ENCODE measurements around the gene R3HDM4. TPM values are rescaled to one million over a fixed set of nuclear protein-coding genes. Genes with fewer than 3 reads are reported as not detected.

Gene R3HDM4
- total and polyA plus RNA-seq, 9 of the 15 experiments (the other 6 are each of a cell fraction or from before 2014, with no cell fraction given) = 3.2 to 154 (median 59.0) TPM

- H2AFZ ChIP-seq (ENCODE audit: low read depth, low read length) = no peak overlapping the region
- WGBS (ENCODE audit: insufficient coverage, low coverage, missing lambda C conversion rate) = 93% methylated on average over 21 of the region's 26 CpGs
- H3K4me3 ChIP-seq = no peak overlapping the region
- no peak overlapping the region for H3K4me2 ChIP-seq (ENCODE audit: insufficient read depth, low read length)
- peaks cover 11% of the 10 kb centered on the region for H4K20me1 ChIP-seq (replicated peaks; ENCODE audit: control insufficient read depth, insufficient read depth, low read length)
- no peaks in the 10 kb centered on the region for H3K27me3 ChIP-seq (ENCODE audit: control insufficient read depth in 2 of 2, insufficient read depth in 2 of 2, low read length in 2 of 2)
- peaks cover 49% of the 10 kb centered on the region; the same call in 2 of the 3 replicates for H3K36me3 ChIP-seq (ENCODE audit: control insufficient read depth, insufficient read depth, low read length)
- intact Hi-C loops (cut with micrococcal nuclease) (no loop called here), in situ Hi-C loops (cut with MboI) (no loop called here)
- peaks cover 5% of the 10 kb centered on the region for H3K9me1 ChIP-seq (ENCODE audit: control insufficient read depth, insufficient read depth, low read length)
- POLR2A ChIA-PET = interaction anchor here (0.9 to 2.4 kb wide), 2 partner anchors 10 to 16 kb away, joined by 3 to 21 read pairs; no protein-coding TSS in a partner anchor
- BruUV-seq (replicated peaks) = no TSS peak
- H3K4me1 ChIP-seq (replicated peaks in 1 of 2; ENCODE audit: control insufficient read depth in 2 of 2, insufficient read depth in 2 of 2, low read length in 2 of 2) = peaks cover 27 to 65% of the 10 kb centered on the region in 2 experiments
- peak overlapping the region in 1 of 2 experiments; percentile 67; a peak in 2 of 4 replicates for H3K9ac ChIP-seq (ENCODE audit: insufficient read depth in 1 of 2, low read depth in 2 of 2, low read length in 2 of 2)
- CTCF ChIA-PET (ENCODE audit: low intra/inter-chr PET ratio) = no interaction called here
- peaks cover 27% of the 10 kb centered on the region for H3K79me2 ChIP-seq (ENCODE audit: control insufficient read depth, insufficient read depth, low read length)
- FAIRE-seq (no peak), ATAC-seq (no peak), DNase-seq (ENCODE audit: extremely low read depth in 1 of 4, low spot score in 3 of 4) (no peak)
- no peaks in the 10 kb centered on the region for H3K9me3 ChIP-seq (replicated peaks; ENCODE audit: control insufficient read depth, insufficient read depth, low read depth, low read length)
- no peak overlapping the region for H3K27ac ChIP-seq (ENCODE audit: extremely low read depth, low read depth, low read length)
- TF ChIP-seq NR0B1 (IDR thresholded peaks at IDR 0.05; ENCODE audit: partially characterized antibody) = no peak
- TF ChIP-seq RBM22 (IDR thresholded peaks at IDR 0.05; ENCODE audit: low read depth, low read length, poor library complexity, severe bottlenecking) = peak; percentile 60
- peak; percentile 61 for TF ChIP-seq RBFOX2 (IDR thresholded peaks at IDR 0.05; ENCODE audit: low read depth, low read length)
- TF ChIP-seq RREB1 (CRISPR knock-in tag; IDR thresholded peaks at IDR 0.05) = no peak
- peak in 2 of 3 experiments; percentile 5 to 14; a peak in 2 of 6 replicates for TF ChIP-seq CTCF (IDR thresholded peaks at IDR 0.05 in 2 of 3, conservative IDR thresholded peaks at IDR 0.05 in 1 of 3; ENCODE audit: insufficient read depth in 2 of 3, low read depth in 1 of 3, low read length in 3 of 3)
- TF ChIP-seq ZBTB33 (CRISPR knock-in tag; IDR thresholded peaks at IDR 0.05) = peak; percentile 47
- peak; percentile 70 for TF ChIP-seq POLR2G (IDR thresholded peaks at IDR 0.05; ENCODE audit: low read depth, low read length)
- no peak for TF ChIP-seq RUNX1 (IDR thresholded peaks at IDR 0.05; ENCODE audit: low read depth)
- no peak for TF ChIP-seq ETV1 (tag; conservative IDR thresholded peaks at IDR 0.05; ENCODE audit: low read depth)
- TF ChIP-seq ERF (CRISPR knock-in tag; IDR thresholded peaks at IDR 0.05) = no peak
These were observed 15.5 kb downstream of the R3HDM4 start for GRCh38 chr19:897442-898039.

Measured in K562 (cell line).